Heart right ventricle (tissue), 16 donors: ENCODE data around the gene AOX1. TPM values are rescaled to one million over a fixed set of nuclear protein-coding genes. Genes with fewer than 3 reads are reported as not detected.

Experiments
- ATAC-seq, 8 donors: fragments of 200-7000 bp; cut with Tn5 transposase; one replicate each; pipeline ENCODE4 v1.9.1; 2020; ENCODE audit warnings: mild to moderate bottlenecking in 8 of 8, moderate library complexity in 8 of 8, moderate number of reproducible peaks in 1 of 8
- DNase-seq, 2 donors: peaks; one replicate each; pipeline ENCODE4 v3.0.0-alpha.2; 2020
- H3K27ac ChIP-seq, 10 donors: fragments of 200-600 bp; sonication (generic) in 2 of 10; one replicate each; pipeline versions ENCODE4 v1.5.0 to v1.8.0; 2020 to 2022; ENCODE audit warnings: mild to moderate bottlenecking in 3 of 10
- H3K27me3 ChIP-seq, 7 donors: fragments of 200-600 bp; one replicate each; pipeline ENCODE4 v1.8.0; 2021 to 2022; ENCODE audit warnings: mild to moderate bottlenecking in 2 of 7
- H3K36me3 ChIP-seq, 9 donors: fragments of 200-600 bp; sonication (generic) in 1 of 9; one replicate each; pipeline versions ENCODE4 v1.5.0 to v1.8.0; 2020 to 2022; ENCODE audit warnings: mild to moderate bottlenecking in 2 of 9
- H3K4me1 ChIP-seq, 9 donors: fragments of 200-600 bp; sonication (generic) in 1 of 9; one replicate each; pipeline versions ENCODE4 v1.5.0 to v1.8.0; 2020 to 2022; ENCODE audit warnings: mild to moderate bottlenecking in 4 of 9
- H3K4me3 ChIP-seq, 10 donors: fragments of 200-600 bp; sonication (generic) in 2 of 10; one replicate each; pipeline versions ENCODE4 v1.5.0 to v1.8.0; 2020 to 2022; ENCODE audit warnings: mild to moderate bottlenecking in 7 of 10, moderate library complexity in 2 of 10
- H3K9me3 ChIP-seq, 11 donors: fragments of 200-600 bp in 10 of 11; sonication (generic) in 2 of 11; one replicate each; pipeline versions ENCODE4 v1.5.0 to v1.8.0; 2013 to 2022; ENCODE audit warnings: mild to moderate bottlenecking in 2 of 11, control low read depth in 1 of 11, moderate library complexity in 1 of 11
- CTCF ChIP-seq, 9 donors: fragments of 200-600 bp; sonication (generic) in 2 of 9; IDR thresholded peaks; one replicate each; pipeline versions ENCODE4 v1.5.0 to v1.8.0; 2021 to 2022; ENCODE audit warnings: antibody characterized with exemption in 9 of 9, mild to moderate bottlenecking in 5 of 9, moderate library complexity in 1 of 9
- WGBS, 2 donors: extraction: QIAGEN DNeasy Blood & Tissue Kit; methylation state at CpG; one replicate each; pipeline ENCODE4 v1.1.7; 2013; ENCODE audit warnings: inconsistent platforms in 1 of 2; 5-methylcytosine and 5-hydroxymethylcytosine counted together
- intact Hi-C, 10 donors: fragments of 100-400 bp; cut with DNase I; formaldehyde crosslinking; loops; one replicate each; pipeline versions ENCODE4 v1.11.1 to v1.14.2; 2022
- polyA plus RNA-seq, 2 donors: library from polyadenylated mRNA; stranded (reverse); fragments of 200-250 nt; gene quantifications; one replicate each; pipeline ENCODE4 v1.2.3, GENCODE V29; 2013
- total RNA-seq, 10 donors: library from RNA; stranded (reverse); fragmentation: NEBNext Ultra II Directional in 3 of 10; extraction: Animal tissue kit (Norgen Biotek cat#: 25700) in 3 of 10; gene quantifications; one replicate each; pipeline versions ENCODE4 v1.2.1 to v1.2.4, GENCODE V29; 2021 to 2023
- donor health status: Arrhythmogenic right ventricular cardiomyopathy.
- donor health status: ischemic (EF 13 %, LVEDD 7.1; RV severe dilation, severe dysfunction).
- donor health status: healthy with polysubstance abuse.
- donor health status: DM: no; HTN: yes; CAD: no.
- donor health status: DM: no; HTN: no; CAD: no.
- donor health status: ischemic (EF 25% LVEDD 6.9; RV normal size, moderate dysfunction).
- donor health status: ischemic (EF 25% LVEDD 5.7; RV mildly dilated, moderate dysfunction).
- donor health status: healthy.
- donor health status: DM: yes; HTN: yes; CAD: no.
- donor health status: Ischemic cardiomyopathy.
- donor health status: ischemic (EF 35%, LVEDD 5.7; RV mildly dilated, moderate dysfunction).
- donor health status: nonischemic (EF 11% LVEDD 7.7; RV severe dilation, severe dysfunction).
- donor health status: DM: yes; HTN: yes; CAD: no.
- donor health status: PGD.
- donor health status: ischemic (EF 29% LVEDD 5.4; RV normal size, mild dysfunction).
- donor health status: nonischemic (EF 23%, LVEDD 6.1; RV moderate dilation, normal function).

Gene AOX1
- total and polyA plus RNA-seq, 12 donors: 0.72 to 22.3 (median 2.6) TPM

- peaks cover 0 to 5% (median 0%) of the 10 kb centered on the region in 11 donors for H3K9me3 ChIP-seq
- H3K27ac ChIP-seq: no peak overlapping the region
- 81 to 84% methylated on average over 7 of the region's 7 CpGs for WGBS, 2 donors
- peaks cover 0 to 9% (median 0%) of the 10 kb centered on the region in 7 donors for H3K27me3 ChIP-seq
- no peak overlapping the region for H3K4me3 ChIP-seq
- ATAC-seq (no peak), DNase-seq (no peak)
- no peak for TF ChIP-seq CTCF (IDR thresholded peaks at IDR 0.05)
- peaks cover 0 to 12% (median 0%) of the 10 kb centered on the region in 9 donors for H3K4me1 ChIP-seq
- H3K36me3 ChIP-seq: no peaks in the 10 kb centered on the region
- intact Hi-C loops: no loop called here
These were observed 14.9 kb downstream of the AOX1 start for GRCh38 chr2:200600549-200601225.

- no peak for DNase-seq
- H3K27ac ChIP-seq: no peak overlapping the region
- no peak for TF ChIP-seq CTCF (IDR thresholded peaks at IDR 0.05)
- H3K27me3 ChIP-seq: peaks cover 0 to 9% (median 0%) of the 10 kb centered on the region in 7 donors
- no peak for ATAC-seq
- intact Hi-C loops: no loop called here
- H3K9me3 ChIP-seq: peaks cover 0 to 9% (median 0%) of the 10 kb centered on the region in 11 donors
- 94 to 95% methylated on average over 4 of the region's 4 CpGs for WGBS, 2 donors
- no peaks in the 10 kb centered on the region for H3K36me3 ChIP-seq
- peaks cover 0 to 12% (median 0%) of the 10 kb centered on the region in 9 donors for H3K4me1 ChIP-seq
- H3K4me3 ChIP-seq: no peak overlapping the region
These were observed 16.8 kb downstream of the AOX1 start for GRCh38 chr2:200602584-200602983.

GRCh38 chr2:200603972-200604371 is 18.2 kb downstream of the AOX1 start:
- no peak for ATAC-seq
- intact Hi-C loops: no loop called here
- WGBS, 2 donors: 70 to 71% methylated on average over 3 of the region's 3 CpGs
- Histone ChIP-seq H3K9me3 (peaks cover 0 to 9% (median 0%) of the 10 kb centered on the region in 11 donors), H3K4me3 (no peak overlapping the region), H3K4me1 (peaks cover 0 to 12% (median 0%) of the 10 kb centered on the region in 9 donors), H3K27me3 (peaks cover 0 to 8% (median 0%) of the 10 kb centered on the region in 7 donors), H3K27ac (peak overlapping the region in 1 of 10 donors; percentile 26), H3K36me3 (no peaks in the 10 kb centered on the region)
- no peak for TF ChIP-seq CTCF (IDR thresholded peaks at IDR 0.05)
- DNase-seq: no peak

- no peak for TF ChIP-seq CTCF (IDR thresholded peaks at IDR 0.05)
- Histone ChIP-seq H3K4me1 (peaks cover 0 to 17% (median 0%) of the 10 kb centered on the region in 9 donors), H3K27me3 (peaks cover 0 to under 1% (median 0%) of the 10 kb centered on the region in 7 donors), H3K36me3 (no peaks in the 10 kb centered on the region), H3K27ac (peak overlapping the region in 1 of 10 donors; percentile 26), H3K9me3 (peaks cover 0 to 9% (median 0%) of the 10 kb centered on the region in 11 donors), H3K4me3 (no peak overlapping the region)
- no peak for DNase-seq
- intact Hi-C loops: no loop called here
- no peak for ATAC-seq
- WGBS, 2 donors: 54 to 60% methylated on average over 5 of the region's 5 CpGs
These were observed 18.9 kb downstream of the AOX1 start for GRCh38 chr2:200604571-200605255.
